NCI-H82 treated with DMSO at 0.1 percent for 48 hours (cell line): Measurements from ENCODE around the gene LRRK1.

ENCODE experiments used
- DNase-seq: peaks from one replicate; lab custom pipeline; 2025; ENCODE audit not compliant: unreplicated experiment; lab: John Stamatoyannopoulos, UW

The LRRK1 gene

GRCh38 chr15:101001796-101002195 is 82.6 kb downstream of the LRRK1 start:
- no peak for DNase-seq

DNA sequence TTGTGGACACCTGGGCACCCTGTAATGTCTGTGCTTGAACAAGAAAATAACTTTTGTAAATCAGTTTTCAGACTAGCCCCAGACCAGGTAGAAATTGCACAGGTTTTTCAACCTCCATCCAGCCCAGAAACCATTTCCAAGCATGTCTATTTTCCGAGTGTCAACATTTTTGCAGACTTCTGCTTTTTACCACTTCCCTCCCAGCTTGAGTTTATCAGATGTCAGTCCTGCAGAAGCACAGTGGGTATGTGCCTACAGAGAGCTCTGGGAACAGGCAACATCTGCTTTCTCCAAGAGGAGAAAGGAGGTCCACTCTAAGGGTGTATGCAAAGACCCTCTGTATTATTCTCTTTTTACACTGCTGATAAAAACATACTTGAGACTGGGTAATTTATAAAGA is 83.9 kb downstream of the LRRK1 start:
- no peak for DNase-seq

DNA sequence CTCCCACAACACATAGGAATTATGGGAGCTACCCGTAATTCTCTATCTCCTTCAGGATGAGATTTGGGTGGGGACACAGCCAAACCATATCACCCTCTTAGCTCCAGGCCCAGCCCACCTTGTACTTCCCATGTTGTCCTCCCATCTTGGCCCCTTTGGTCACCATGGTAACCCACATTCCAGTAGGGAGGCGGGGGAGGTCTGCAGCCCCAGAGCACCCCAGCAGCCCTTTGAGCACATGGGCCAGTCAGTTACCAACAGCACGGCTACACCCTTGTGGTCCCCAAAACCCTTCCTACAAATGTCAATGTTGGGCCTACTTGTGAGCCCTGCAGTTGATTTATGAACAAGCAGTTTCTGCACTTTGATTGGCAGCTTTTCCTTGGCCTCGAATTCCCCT is 84.5 kb downstream of the LRRK1 start:
- DNase-seq: no peak

DNA sequence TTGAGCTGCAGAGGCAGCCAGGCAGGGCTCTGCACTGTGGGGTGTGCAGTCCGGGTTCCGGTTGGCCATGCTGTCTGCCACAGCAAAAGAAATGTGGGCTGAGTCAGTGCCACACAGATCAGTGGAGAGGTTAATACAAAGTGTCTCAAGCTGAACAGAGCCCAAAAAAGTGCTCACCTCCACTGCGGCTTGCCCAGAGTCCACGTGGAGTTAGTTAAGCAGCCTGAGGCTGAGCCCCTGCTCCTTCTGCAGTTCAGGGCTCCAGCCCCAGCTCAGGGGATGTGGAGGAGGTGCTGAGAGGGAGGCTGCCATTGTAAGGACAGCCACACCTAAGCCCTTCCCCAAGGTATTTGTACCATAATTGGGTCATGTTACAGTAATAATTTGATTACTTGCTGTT is 85.3 kb downstream of the LRRK1 start:
- no peak for DNase-seq

- no peak for DNase-seq
These were observed 86.0 kb downstream of the LRRK1 start for GRCh38 chr15:101004986-101005747.

DNA sequence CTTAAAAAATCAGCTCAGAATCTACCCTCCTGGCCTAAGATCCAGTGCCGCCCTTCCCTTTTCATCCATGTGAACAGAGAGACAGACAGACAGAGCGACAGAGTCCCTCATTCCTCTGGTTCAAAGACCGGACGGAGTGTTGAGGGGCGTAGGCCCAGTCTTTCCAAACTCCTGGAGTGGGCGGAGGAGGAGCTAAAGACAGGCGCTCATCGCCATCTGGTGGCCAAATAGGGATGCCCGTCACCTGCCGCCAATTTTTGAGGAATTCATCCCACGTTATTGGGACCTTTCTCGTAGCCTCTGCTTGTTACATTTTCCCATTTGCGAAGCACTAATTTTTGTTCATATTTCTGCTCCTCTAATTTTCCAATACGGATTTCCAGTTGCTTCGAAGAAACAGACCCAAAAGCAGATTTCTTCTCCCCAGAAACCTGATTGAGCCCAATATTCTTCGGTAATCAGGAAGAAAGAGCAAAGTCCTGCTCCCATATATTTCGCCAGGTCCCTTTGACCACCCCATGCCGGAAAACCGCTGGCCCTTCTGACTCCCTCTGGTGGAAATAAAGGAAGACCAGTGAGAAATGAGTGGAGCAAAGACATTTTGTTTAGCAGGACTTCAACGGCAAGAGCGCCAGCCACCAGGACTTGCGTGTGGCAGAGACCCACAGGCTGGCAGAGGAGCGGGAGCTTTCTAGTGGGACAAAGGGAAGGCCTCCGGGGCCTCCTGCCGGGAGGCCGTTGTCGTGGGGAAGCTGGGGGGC is 88.0 kb downstream of the LRRK1 start:
- DNase-seq: peak; percentile 35

DNA sequence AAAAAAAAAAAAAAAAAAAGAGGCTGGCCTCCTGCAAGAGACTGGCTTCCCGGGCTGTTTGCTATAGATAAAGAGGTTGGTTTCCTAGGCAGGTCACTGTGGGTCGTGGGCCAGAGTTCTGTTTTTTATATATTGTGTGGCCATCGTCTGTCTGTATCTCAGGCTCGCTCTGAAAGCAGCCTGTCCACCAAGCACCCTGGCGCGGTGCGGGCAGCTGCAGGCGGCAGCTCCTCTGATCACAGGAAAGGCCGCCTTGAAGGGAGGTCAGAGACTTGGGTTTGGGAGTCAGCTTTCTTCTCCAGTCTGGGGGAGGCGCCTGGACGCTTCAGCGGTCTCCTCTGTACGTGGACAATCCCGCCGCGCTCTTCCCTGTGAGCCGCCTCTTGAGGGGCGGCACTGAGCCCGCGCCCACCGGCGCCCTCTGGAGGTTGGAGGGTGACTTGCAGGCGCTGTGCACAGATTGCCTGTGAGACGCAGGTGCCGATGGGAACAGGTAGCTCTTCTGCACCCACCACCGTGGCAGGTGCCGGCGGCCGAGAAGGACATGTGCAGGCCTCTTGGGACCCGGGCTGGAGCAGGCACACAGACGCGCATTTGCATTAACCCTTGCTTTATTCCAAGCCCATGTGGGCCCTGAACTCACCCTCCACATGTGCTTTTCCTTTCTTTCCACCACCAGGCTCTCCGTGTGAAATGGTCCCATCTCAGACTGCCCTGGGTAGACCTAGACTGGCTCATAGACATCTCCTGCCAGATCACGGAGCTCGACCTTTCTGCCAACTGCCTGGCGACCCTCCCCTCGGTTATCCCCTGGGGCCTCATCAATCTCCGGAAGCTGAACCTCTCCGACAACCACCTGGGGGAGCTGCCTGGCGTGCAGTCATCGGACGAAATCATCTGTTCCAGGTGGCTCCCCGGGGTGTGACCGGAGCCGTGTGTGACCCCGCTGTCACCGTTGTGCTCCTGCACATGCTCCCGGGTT is 89.3 kb downstream of the LRRK1 start:
- no peak for DNase-seq

DNA sequence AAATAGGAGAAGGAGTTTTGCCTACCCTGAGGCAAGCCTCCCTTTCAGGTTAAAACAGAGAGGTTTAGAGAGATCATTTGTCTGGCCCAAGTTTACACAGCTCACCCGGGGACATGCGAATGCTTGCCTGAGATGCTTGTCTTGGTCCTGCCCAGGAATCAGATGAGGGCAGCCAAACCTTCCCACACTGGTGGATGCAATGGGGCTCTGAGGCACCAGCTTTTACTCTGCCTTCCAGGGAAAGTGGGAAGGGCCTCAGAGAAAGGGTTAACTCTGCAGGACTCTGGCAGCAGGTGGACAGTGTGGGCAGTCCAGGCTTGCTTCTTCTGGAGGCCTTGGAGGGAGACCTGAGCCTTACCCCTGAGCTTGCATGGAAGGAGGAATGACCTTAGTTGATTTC is 90.0 kb downstream of the LRRK1 start:
- DNase-seq: no peak

GRCh38 chr15:101010781-101011180 is 91.6 kb downstream of the LRRK1 start:
- no peak for DNase-seq

- no peak for DNase-seq
These were observed 93.4 kb downstream of the LRRK1 start for GRCh38 chr15:101012326-101013200.

GRCh38 chr15:101013201-101013550 is 94.0 kb downstream of the LRRK1 start:
- no peak for DNase-seq

- DNase-seq: peak; percentile 54
These were observed 94.9 kb downstream of the LRRK1 start for GRCh38 chr15:101013769-101014675.

DNA sequence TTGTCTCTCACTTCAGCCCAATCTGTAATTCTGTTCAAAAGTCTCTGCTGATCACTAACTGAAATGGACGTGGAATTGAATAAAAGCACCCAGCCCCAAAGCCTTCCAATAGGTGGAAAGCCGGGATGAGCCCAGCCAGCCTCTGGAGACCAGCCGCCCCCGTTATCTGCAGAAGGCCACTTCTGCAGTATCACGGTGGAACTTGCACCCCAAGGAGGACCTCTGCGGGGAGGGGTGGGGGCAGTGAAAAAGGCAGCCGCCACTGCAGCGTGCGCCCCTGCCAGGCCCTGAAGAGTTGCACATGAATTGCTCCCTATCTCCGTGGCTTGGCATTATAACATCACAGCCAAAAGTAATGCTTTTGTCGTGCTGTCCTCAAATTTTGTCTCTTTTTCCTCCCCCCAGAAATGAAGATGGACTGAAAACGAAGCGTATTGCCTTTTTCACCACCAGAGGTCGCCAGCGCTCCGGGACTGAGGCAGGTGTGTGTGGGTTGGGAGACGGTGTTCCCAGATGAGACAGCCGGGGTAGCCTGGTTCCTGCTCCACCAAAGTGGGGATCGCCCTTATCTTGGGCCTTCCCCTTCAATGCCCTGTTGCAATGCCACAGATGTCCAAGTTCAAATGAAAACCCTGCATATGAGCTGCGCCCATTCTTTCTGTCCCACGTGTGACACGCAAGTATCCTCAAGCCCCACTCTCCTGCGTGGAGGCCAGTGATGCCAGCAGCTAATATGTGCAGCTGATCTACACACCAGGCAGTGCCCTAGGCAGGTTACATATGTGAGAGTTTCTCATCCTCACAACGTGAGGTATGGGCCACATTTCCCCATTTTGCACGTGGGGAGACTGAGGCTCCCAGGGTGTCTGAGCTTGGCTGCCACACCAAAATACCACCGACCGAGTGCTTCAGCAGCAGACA is 96.0 kb downstream of the LRRK1 start:
- DNase-seq: peak; percentile 21

GRCh38 chr15:101016581-101016980 is 97.4 kb downstream of the LRRK1 start:
- no peak for DNase-seq

- no peak for DNase-seq
These were observed 98.1 kb downstream of the LRRK1 start for GRCh38 chr15:101017093-101017754.

GRCh38 chr15:101018016-101018415 is 98.9 kb downstream of the LRRK1 start:
- DNase-seq: no peak

GRCh38 chr15:101018450-101018849 is 99.3 kb downstream of the LRRK1 start:
- no peak for DNase-seq

- no peak for DNase-seq
These were observed 100.3 kb downstream of the LRRK1 start for GRCh38 chr15:101019366-101019896.
